Pulmonary artery endothelial cell (primary cell): ENCODE data around the gene COMT. TPM values are rescaled to one million over a fixed set of nuclear protein-coding genes. Genes with fewer than 3 reads are reported as not detected.
"Not testable (repeated sequence)": the region's sequence is repeated elsewhere in the genome, so short reads cannot be mapped to it uniquely, and the experiment has no call there.

ENCODE experiments used
- DNase-seq: peaks from one replicate; pipeline ENCODE4 v3.0.0-alpha.2; 2011; ENCODE audit warnings: low read depth, low spot score
- total RNA-seq: library from RNA; depleted of rRNA; stranded (reverse); fragments of >200 nt; gene quantifications from 2 replicates; pipeline ENCODE4 v1.2.3, GENCODE V29; 2014

Gene COMT
- total RNA-seq, 1 donor from 2014 or later = 254 TPM

- no peak for DNase-seq
Measured at GRCh38 chr22:19929586-19930550, 11.7 kb upstream of the COMT start.

- no peak for DNase-seq
Measured at GRCh38 chr22:19930551-19931486, 10.8 kb upstream of the COMT start.

GRCh38 chr22:19931514-19931913, 10.1 kb upstream of the COMT start:
- DNase-seq = no peak

DNA sequence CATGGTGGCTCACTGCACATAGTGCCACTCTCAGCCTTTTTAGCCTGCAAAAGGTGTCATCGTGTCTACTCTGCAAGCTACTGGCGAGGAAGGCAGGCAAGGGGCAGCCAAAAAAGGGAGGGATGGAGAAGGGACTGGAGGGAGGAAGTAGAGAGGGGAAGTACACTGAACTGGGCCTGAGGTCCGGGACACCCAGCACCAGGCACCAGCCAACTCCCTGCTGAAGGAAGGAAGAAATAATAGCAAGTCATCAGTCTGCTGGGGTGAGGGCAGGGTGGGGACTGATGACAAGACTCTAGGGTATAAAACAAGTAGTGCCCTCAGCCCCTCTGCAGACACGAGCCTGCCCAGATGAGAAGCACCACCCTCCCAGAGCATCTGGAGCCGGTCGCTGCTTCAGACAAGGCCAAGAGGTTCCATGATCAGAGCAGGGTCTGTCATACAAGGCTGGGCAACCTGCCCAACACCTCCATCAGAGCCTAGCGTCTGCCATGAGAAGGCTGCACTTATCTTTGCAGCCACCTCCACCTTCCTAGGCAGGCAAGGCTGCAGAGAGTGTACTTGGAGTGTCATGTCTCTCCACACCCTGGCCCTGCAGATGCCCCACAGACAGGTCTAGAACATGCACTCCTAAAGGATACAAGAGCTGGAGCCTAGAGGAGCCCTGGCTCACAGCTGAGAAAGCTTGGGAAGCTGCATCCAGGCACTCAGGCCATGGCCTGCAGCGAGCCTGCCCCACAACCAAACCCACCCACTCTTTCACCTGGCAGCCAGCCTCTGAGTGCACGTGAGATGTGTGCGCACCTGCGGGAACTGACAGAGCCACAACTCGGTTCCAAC, 9.0 kb upstream of the COMT start:
- DNase-seq = no peak

GRCh38 chr22:19933341-19934241, 8.0 kb upstream of the COMT start:
- no peak for DNase-seq

- not testable (repeated sequence) for DNase-seq
Measured at GRCh38 chr22:19935123-19935718, 6.4 kb upstream of the COMT start.

DNA sequence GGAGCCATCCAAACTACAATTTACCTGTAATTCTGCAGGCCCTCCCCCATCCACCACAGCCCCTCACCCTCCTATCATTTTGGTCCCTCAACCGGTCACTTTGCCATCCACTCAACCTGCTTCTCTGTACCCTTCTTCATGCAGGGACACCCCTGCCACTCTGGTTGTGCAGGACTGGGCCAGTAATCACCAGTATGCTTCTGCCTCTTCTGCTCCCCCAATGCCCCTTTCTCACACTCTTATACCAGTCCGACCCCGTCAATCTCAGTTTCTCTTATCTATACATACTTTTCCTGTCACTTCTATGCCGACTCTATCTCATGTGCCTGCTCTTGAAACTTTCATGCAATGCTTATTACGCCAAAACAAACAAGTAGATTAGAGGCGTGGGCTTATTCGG, 5.1 kb upstream of the COMT start:
- no peak for DNase-seq

GRCh38 chr22:19937616-19938473, 3.7 kb upstream of the COMT start:
- no peak for DNase-seq

GRCh38 chr22:19940536-19941364, 822 bp upstream of the COMT start:
- no peak for DNase-seq

- no peak for DNase-seq
Measured at GRCh38 chr22:19942157-19943081, 847 bp downstream of the COMT start.

DNA sequence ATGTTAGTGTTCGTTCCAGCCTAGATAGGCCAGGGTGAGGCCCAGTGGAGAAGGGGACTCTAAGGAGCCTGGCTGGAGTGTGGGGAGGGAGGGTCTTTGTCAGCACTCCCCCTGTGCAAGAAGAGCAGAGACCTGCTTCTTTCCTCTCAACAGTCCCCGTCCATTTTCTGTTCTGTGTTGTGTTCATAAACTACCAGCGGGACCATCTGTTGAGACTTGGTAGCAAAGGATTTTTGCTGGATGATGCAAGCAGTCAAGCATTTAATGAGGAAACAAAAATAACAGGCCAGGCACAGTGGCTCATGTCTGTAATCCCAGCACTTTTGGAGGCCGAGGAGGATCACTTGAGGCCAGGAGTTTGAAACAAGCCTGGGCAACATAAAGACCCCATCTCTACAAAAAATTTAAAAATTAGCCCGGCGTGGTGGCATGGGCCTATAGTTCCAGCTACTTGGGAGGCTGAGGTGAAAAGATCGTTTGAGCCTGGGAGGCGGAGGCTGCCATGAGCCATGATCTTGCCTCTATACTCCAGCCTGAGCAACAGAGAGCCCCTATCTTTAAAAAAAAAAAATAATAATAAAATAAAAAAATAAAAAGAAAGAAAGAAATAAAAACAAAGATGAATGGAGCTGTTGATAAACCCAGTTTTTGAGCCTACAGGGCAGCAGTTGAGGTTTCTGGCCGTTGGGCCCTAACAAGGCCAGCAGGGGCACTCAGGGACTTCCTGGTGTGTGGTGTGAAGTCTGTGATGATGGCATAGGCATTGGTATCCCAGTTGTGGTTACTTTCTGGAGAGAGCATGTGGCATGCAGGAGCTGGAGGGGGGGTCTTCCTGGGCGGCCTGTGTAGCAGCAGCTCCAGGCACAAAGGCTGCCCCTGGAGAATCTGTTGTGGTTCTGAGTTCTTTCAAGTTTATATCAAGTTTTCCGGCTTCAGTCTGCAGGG, 1.8 kb downstream of the COMT start:
- no peak for DNase-seq

- DNase-seq = no peak
Measured at GRCh38 chr22:19948057-19948760, 6.6 kb downstream of the COMT start.

- no peak for DNase-seq
Measured at GRCh38 chr22:19951346-19951745, 9.8 kb downstream of the COMT start.

DNA sequence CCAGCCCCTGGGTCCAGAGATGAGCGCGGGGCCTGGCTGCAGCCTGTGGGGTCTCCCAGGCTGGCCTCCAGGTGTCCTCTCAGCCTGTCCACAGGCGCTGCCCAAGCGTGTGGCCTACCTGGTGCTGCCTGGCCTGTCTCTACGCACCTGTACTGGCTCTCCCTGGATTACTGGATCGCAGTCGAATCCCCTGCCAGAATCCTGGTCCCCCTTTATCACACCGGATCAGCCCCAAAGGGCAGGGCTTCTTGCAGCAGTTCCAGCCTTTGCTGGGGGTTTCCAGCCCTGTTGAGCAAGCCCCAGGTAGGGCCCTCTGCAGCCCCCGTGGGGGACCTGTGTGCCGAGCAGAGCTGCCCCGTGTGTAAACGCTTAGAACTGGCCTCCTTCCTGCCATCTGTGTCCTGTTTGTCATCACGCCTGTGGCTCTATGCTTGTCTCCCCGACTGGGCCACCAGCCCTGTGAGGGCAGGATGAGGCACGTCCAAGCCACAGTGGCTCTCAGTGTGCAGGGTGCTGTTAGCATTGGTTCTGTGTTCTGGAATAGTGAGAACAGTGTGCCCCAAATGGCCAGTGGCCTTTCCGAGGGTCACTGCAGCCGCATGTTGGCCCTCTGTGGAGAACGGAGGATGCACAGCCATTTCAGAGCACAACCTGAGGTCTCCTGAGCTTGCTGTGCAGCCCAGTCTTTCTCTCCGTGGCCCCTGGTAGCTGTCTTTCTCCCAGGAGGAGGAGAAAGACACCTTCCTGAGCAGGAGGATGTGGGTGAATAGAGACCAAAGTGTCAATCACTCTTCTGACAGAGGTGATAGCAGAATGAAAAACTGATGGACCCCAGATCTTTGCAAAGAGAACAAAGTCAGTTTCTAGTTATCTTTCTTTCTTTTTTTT, 13.9 kb downstream of the COMT start:
- no peak for DNase-seq
